GM23248 (cell line): ENCODE measurements around the gene MEST.

Experiments used
- EZH2 ChIP-seq: fragments of 200-600 bp; sonication (generic); IDR thresholded peaks from 2 replicates; pipeline ENCODE4 v1.6.1; 2018; ENCODE audit warnings: antibody characterized with exemption, mild to moderate bottlenecking; ENCODE audit not compliant: insufficient read depth, poor library complexity, severe bottlenecking
- EZH2phosphoT487 ChIP-seq: fragments of 200-600 bp; sonication (generic); IDR thresholded peaks from 2 replicates; pipeline ENCODE4 v1.6.1; 2018; ENCODE audit warnings: antibody characterized with exemption, moderate library complexity, mild to moderate bottlenecking, low read depth; ENCODE audit not compliant: insufficient read depth

DNA sequence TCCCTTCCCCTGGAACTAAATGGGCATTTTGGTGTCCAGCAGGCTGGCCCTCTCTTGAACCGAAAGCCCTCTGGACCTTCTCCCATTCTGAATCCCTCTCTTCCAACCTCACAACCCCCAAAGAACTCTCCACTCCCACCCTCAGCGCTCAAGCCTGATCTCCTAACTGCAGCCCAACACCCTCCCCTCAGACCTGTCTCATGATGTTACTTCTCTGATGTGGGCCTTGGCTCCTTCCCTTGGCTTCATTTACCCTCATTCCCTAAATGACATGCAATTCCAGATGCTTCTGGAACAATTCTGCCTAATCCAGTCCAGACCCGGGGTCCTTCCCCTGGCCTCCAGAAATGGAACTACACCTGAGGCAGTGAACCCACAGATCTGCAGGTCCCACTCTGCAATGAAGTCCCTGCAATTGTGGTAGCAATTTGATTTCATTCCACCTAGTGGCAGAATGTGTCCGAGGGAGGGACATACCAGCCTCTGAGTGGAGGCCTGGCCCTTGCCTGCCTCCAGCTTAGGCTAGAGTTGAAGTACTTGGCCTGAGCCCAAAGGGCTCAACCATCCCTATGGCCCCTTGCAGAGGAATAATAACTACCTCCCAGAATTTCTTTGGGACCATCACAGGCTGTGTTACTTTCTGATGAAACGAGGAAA lies 47.0 kb upstream of the MEST start:
- TF ChIP-seq EZH2 (no peak), EZH2phosphoT487 (no peak)
